H1 (cell line): ENCODE results near the gene AOAH. TPM values are rescaled to one million over a fixed set of nuclear protein-coding genes. Genes with fewer than 3 reads are reported as not detected.
A peak's percentile ranks its signal among the peaks of the same experiment; 100 is the strongest.

ENCODE experiments used
- CTCF ChIA-PET: fragments of 300-600 bp; sonication (Branson Sonifier 250); formaldehyde crosslinking; loops from one replicate; lab custom pipeline; 2021; ENCODE audit not compliant: partially characterized antibody; lab: Charles Lee
- POLR2A ChIA-PET: fragments of 300-600 bp; sonication (Branson Sonifier 250); formaldehyde crosslinking; loops from one replicate; lab custom pipeline; 2021; ENCODE audit warnings: inconsistent platforms; ENCODE audit not compliant: partially characterized antibody; lab: Charles Lee
- DNase-seq, 2 experiments: peaks; one replicate each; pipeline versions ENCODE4 v3.0.0 to v3.0.0-alpha.2; 2010 to 2022; ENCODE audit warnings: low spot score in 2 of 2, low read depth in 1 of 2, mixed read lengths in 1 of 2
- FAIRE-seq: peaks from 2 replicates; lab custom pipeline; 2011; peaks lifted over from hg19 to GRCh38; lab: Jason Lieb, UNC
- H2AFZ ChIP-seq: 2 replicates; pipeline ENCODE4 v1.8.1; 2012; ENCODE audit warnings: low read length, inconsistent platforms
- H2AK5ac ChIP-seq: 2 replicates; pipeline ENCODE4 v1.6.1; 2013; ENCODE audit warnings: low read depth, low read length
- H2BK120ac ChIP-seq: replicated peaks from 2 replicates; pipeline ENCODE3; 2013; ENCODE audit warnings: low read depth, low read length, inconsistent platforms
- H2BK12ac ChIP-seq: 2 replicates; pipeline ENCODE4 v1.6.1; 2013; ENCODE audit warnings: low read depth, low read length
- H2BK15ac ChIP-seq: 2 replicates; pipeline ENCODE4 v1.6.1; 2013; ENCODE audit warnings: low read length
- H2BK20ac ChIP-seq: 2 replicates; pipeline ENCODE4 v1.6.1; 2013; ENCODE audit warnings: low read length
- H2BK5ac ChIP-seq: 2 replicates; pipeline ENCODE4 v1.6.1; 2013; ENCODE audit warnings: low read depth, low read length
- H3K14ac ChIP-seq: 2 replicates; pipeline ENCODE4 v1.6.1; 2013; ENCODE audit warnings: inconsistent platforms; ENCODE audit not compliant: insufficient read length
- H3K18ac ChIP-seq: 2 replicates; pipeline ENCODE4 v1.6.1; 2013; ENCODE audit warnings: low read length; ENCODE audit errors: extremely low read depth
- H3K23ac ChIP-seq: 2 replicates; pipeline ENCODE4 v1.6.1; 2013; ENCODE audit warnings: inconsistent platforms; ENCODE audit not compliant: insufficient read length
- H3K23me2 ChIP-seq: 2 replicates; pipeline ENCODE4 v1.6.1; 2013; ENCODE audit warnings: low read depth, low read length
- H3K27ac ChIP-seq: 2 replicates; pipeline ENCODE4 v1.6.1; 2011; ENCODE audit warnings: low read depth, low read length, inconsistent platforms
- H3K27me3 ChIP-seq, 4 experiments: replicated peaks in 1 of 4; 1 replicate in 1 of 4; 2 replicates in 3 of 4; pipeline versions ENCODE4 v1.6.1 to v1.8.1; 2011 to 2013; ENCODE audit warnings: low read length in 3 of 4, mild to moderate bottlenecking in 3 of 4, inconsistent platforms in 2 of 4, mixed read lengths in 2 of 4, moderate library complexity in 1 of 4; ENCODE audit not compliant: control insufficient read depth in 3 of 4, insufficient read depth in 3 of 4; ENCODE audit errors: extremely low read depth in 1 of 4
- H3K36me3 ChIP-seq, 4 experiments: 2 replicates each; pipeline versions ENCODE4 v1.6.1 to v1.8.1; 2011 to 2013; ENCODE audit warnings: mild to moderate bottlenecking in 4 of 4, low read length in 3 of 4, moderate library complexity in 2 of 4, control low read depth in 1 of 4, inconsistent platforms in 1 of 4; ENCODE audit not compliant: insufficient read depth in 4 of 4, control insufficient read depth in 2 of 4
- H3K4ac ChIP-seq: replicated peaks from 2 replicates; pipeline ENCODE3; 2013; ENCODE audit warnings: low read length, low read depth, mixed read lengths, inconsistent platforms; ENCODE audit not compliant: insufficient read length
- H3K4me1 ChIP-seq, 4 experiments: replicated peaks in 1 of 4; 1 replicate in 1 of 4; 2 replicates in 3 of 4; pipeline versions ENCODE4 v1.6.1 to v1.8.1; 2011 to 2013; ENCODE audit warnings: low read length in 3 of 4, inconsistent platforms in 2 of 4, mixed read lengths in 1 of 4; ENCODE audit not compliant: insufficient read depth in 4 of 4, control insufficient read depth in 3 of 4
- H3K4me2 ChIP-seq, 2 experiments: 2 replicates each; pipeline versions ENCODE4 v1.6.1 to v1.8.1; 2011 to 2013; ENCODE audit warnings: low read depth in 2 of 2, low read length in 2 of 2, control low read depth in 1 of 2, inconsistent platforms in 1 of 2, mild to moderate bottlenecking in 1 of 2; ENCODE audit not compliant: insufficient read depth in 1 of 2
- H3K4me3 ChIP-seq, 4 experiments: fragments of 200-600, 300-600 bp in 1 of 4; sonication (generic), shearing (Covaris generic), sonication (Bioruptor Twin) in 1 of 4; 2 replicates each; pipeline versions ENCODE4 v1.5.1 to v1.8.1; 2011 to 2016; ENCODE audit warnings: low read length in 4 of 4, low read depth in 3 of 4, control low read depth in 2 of 4, inconsistent platforms in 2 of 4, mild to moderate bottlenecking in 2 of 4, mixed read lengths in 1 of 4, moderate library complexity in 1 of 4; ENCODE audit not compliant: insufficient read depth in 2 of 4; ENCODE audit errors: extremely low read depth in 1 of 4
- H3K56ac ChIP-seq: replicated peaks from 2 replicates; pipeline ENCODE3; 2013; ENCODE audit warnings: low read depth, mild to moderate bottlenecking, mixed read lengths, low read length, inconsistent platforms; ENCODE audit not compliant: insufficient read length
- H3K79me1 ChIP-seq: 2 replicates; pipeline ENCODE4 v1.6.1; 2013; ENCODE audit warnings: low read depth, low read length, control low read depth
- H3K79me2 ChIP-seq, 2 experiments: 2 replicates each; pipeline versions ENCODE4 v1.6.1 to v1.8.1; 2012 to 2013; ENCODE audit warnings: low read length in 2 of 2, mild to moderate bottlenecking in 2 of 2, inconsistent platforms in 1 of 2; ENCODE audit not compliant: insufficient read depth in 2 of 2, control insufficient read depth in 1 of 2
- H3K9ac ChIP-seq, 4 experiments: replicated peaks in 1 of 4; 1 replicate in 1 of 4; 2 replicates in 3 of 4; pipeline versions ENCODE4 v1.6.1 to v1.8.1; 2011 to 2013; ENCODE audit warnings: low read depth in 3 of 4, low read length in 3 of 4, control low read depth in 2 of 4, mild to moderate bottlenecking in 2 of 4, moderate library complexity in 2 of 4, inconsistent platforms in 1 of 4; ENCODE audit errors: extremely low read depth in 1 of 4
- H3K9me3 ChIP-seq, 2 experiments: 2 replicates each; pipeline versions ENCODE4 v1.6.1 to v1.8.1; 2012 to 2013; ENCODE audit warnings: mild to moderate bottlenecking in 2 of 2, moderate library complexity in 2 of 2, control low read depth in 1 of 2, inconsistent platforms in 1 of 2, low read depth in 1 of 2, low read length in 1 of 2, mixed read lengths in 1 of 2; ENCODE audit not compliant: insufficient read depth in 2 of 2
- H4K20me1 ChIP-seq, 2 experiments: replicated peaks in 1 of 2; 2 replicates each; pipeline versions ENCODE3 to v1.8.1; 2011 to 2013; ENCODE audit warnings: inconsistent platforms in 2 of 2, low read length in 2 of 2, mild to moderate bottlenecking in 1 of 2; ENCODE audit not compliant: insufficient read depth in 2 of 2, control insufficient read depth in 1 of 2
- H4K5ac ChIP-seq: 2 replicates; pipeline ENCODE4 v1.6.1; 2013; ENCODE audit warnings: low read length, low read depth, mixed read lengths, inconsistent platforms; ENCODE audit not compliant: insufficient read length
- H4K8ac ChIP-seq: 2 replicates; pipeline ENCODE4 v1.8.0; 2013; ENCODE audit warnings: mild to moderate bottlenecking, moderate library complexity, low read length, inconsistent platforms; ENCODE audit not compliant: insufficient read depth; ENCODE audit errors: extremely low read depth
- H4K91ac ChIP-seq: replicated peaks from 2 replicates; pipeline ENCODE3; 2013; ENCODE audit warnings: low read length, mixed read lengths, inconsistent platforms; ENCODE audit not compliant: insufficient read length
- BCL11A ChIP-seq, 2 experiments: IDR thresholded peaks; one replicate each; pipeline ENCODE4 v1.6.1; 2011; ENCODE audit warnings: low read depth in 2 of 2, low read length in 2 of 2, mild to moderate bottlenecking in 2 of 2
- CHD1 ChIP-seq: IDR thresholded peaks from 2 replicates; pipeline ENCODE4 v1.6.1; 2012; ENCODE audit warnings: low read depth, low read length, improper control_type of control experiment
- GTF2F1 ChIP-seq: IDR thresholded peaks from 2 replicates; pipeline ENCODE4 v1.6.1; 2012; ENCODE audit warnings: low read depth, low read length, improper control_type of control experiment, borderline replicate concordance
- HDAC6 ChIP-seq: IDR thresholded peaks from one replicate; pipeline ENCODE4 v1.7.1; 2012; ENCODE audit warnings: low read depth, mild to moderate bottlenecking, inconsistent platforms, low read length, moderate library complexity
- WGBS, 2 experiments: shearing (Covaris generic) in 1 of 2; methylation state at CpG; one replicate each; pipeline versions ENCODE4 v1.1.6 to v1.1.7; 2013 to 2015; ENCODE audit warnings: low lambda C conversion rate in 2 of 2, mixed read lengths in 2 of 2, inconsistent platforms in 1 of 2, low coverage in 1 of 2, missing lambda C conversion rate in 1 of 2; ENCODE audit not compliant: insufficient replicate concordance in 2 of 2, insufficient coverage in 1 of 2, insufficient read length in 1 of 2; ENCODE audit errors: extremely low coverage in 1 of 2, missing lambda C conversion rate in 1 of 2; 5-methylcytosine and 5-hydroxymethylcytosine counted together
- polyA plus RNA-seq, 7 experiments: library from polyadenylated mRNA; depleted of rRNA in 3 of 7; stranded (reverse) in 5 of 7; unstranded in 2 of 7; fragments of >200 nt in 5 of 7; fragments of 200-250 nt in 2 of 7; gene quantifications; 1 replicate in 5 of 7; 2 replicates in 1 of 7; 4 replicates in 1 of 7; pipeline versions ENCODE4 v1.2.1 to v1.2.3, GENCODE V29; 2011 to 2013; ENCODE audit warnings: missing spikeins in 2 of 7, mixed read lengths in 2 of 7
- total RNA-seq: library from RNA; stranded (reverse); fragmentation: NEBNext Ultra II Directional; extraction: Animal tissue kit (Norgen Biotek cat#: 25700); gene quantifications from 2 replicates; pipeline ENCODE4 v1.2.1, GENCODE V29; 2021

AOAH gene
- total and polyA plus RNA-seq, 2 of the 8 experiments (the other 6 are each of a cell fraction or from before 2014, with no cell fraction given): 0.08 TPM; not detected in 1

GRCh38 chr7:36573066-36573465, 151.2 kb downstream of the AOAH start:
- H3K36me3 ChIP-seq: no peaks in the 10 kb centered on the region
- no peak overlapping the region; the same call in 1 of the 2 replicates for H2BK20ac ChIP-seq
- WGBS, 2 experiments: 87% methylated on average over 3 of the region's 3 CpGs; no CpG with 5 or more reads in 1 of the 2 experiments
- H3K9ac ChIP-seq: no peak overlapping the region
- H3K23ac ChIP-seq: no peak overlapping the region
- no peaks in the 10 kb centered on the region for H4K20me1 ChIP-seq
- H3K56ac ChIP-seq: no peak overlapping the region
- no peaks in the 10 kb centered on the region for H3K23me2 ChIP-seq
- no peak overlapping the region for H3K14ac ChIP-seq
- 0 out of 2 replicates have a peak overlapping the region, but pooled peaks have one; percentile 12 for H2BK5ac ChIP-seq
- H3K4me1 ChIP-seq: peaks cover 0 to 9% (median 0%) of the 10 kb centered on the region in 4 experiments; a peak in 1 of 7 replicates
- H2AFZ ChIP-seq: no peak overlapping the region
- H3K18ac ChIP-seq: no peak overlapping the region
- FAIRE-seq: no peak
- no peaks in the 10 kb centered on the region for H3K79me1 ChIP-seq
- H2AK5ac ChIP-seq: no peak overlapping the region
- ChIA-PET CTCF (interaction anchor here (0.8 to 1.6 kb wide), 2 partner anchors 18 to 625 kb away, joined by 3 read pairs; no protein-coding TSS in a partner anchor), POLR2A (no interaction called here)
- no peak overlapping the region for H4K5ac ChIP-seq
- H2BK12ac ChIP-seq: no peak overlapping the region
- no peaks in the 10 kb centered on the region for H3K79me2 ChIP-seq
- H2BK15ac ChIP-seq: no peak overlapping the region
- no peak for DNase-seq
- H3K9me3 ChIP-seq: peaks cover 10 to 14% of the 10 kb centered on the region in 2 experiments; a peak in 3 of 4 replicates
- H3K4me3 ChIP-seq: no peak overlapping the region
- no peak overlapping the region for H4K91ac ChIP-seq
- no peak overlapping the region for H3K4me2 ChIP-seq
- no peak overlapping the region for H4K8ac ChIP-seq
- no peaks in the 10 kb centered on the region for H3K27me3 ChIP-seq
- H3K27ac ChIP-seq: no peak overlapping the region
- no peak overlapping the region for H3K4ac ChIP-seq
- H2BK120ac ChIP-seq: no peak overlapping the region
- no peak for TF ChIP-seq GTF2F1
- TF ChIP-seq CHD1: no peak
- no peak for TF ChIP-seq BCL11A (IDR thresholded peaks at IDR 0.05; ENCODE audit: low read depth in 2 of 2, low read length in 2 of 2)
- TF ChIP-seq HDAC6: no peak
